Measurements from ENCODE around the gene FYB1.

GRCh38 chr5:39213447-39214207 lies 5.7 kb downstream of the FYB1 start:
- no peak for TF ChIP-seq CTCF (IDR thresholded peaks at IDR 0.05; ENCODE audit: poor library complexity)
- no peak for TF ChIP-seq EZH2 (IDR thresholded peaks at IDR 0.05; ENCODE audit: borderline replicate concordance)
- TF ChIP-seq EZH2phosphoT487 (IDR thresholded peaks at IDR 0.05; ENCODE audit: low read depth, severe bottlenecking, unreplicated experiment) = no peak
